ENCODE data around the gene ORAI2.
"Not testable (repeated sequence)": the region's sequence is repeated elsewhere in the genome, so short reads cannot be mapped to it uniquely, and the experiment has no call there.

ORAI2 gene

DNA sequence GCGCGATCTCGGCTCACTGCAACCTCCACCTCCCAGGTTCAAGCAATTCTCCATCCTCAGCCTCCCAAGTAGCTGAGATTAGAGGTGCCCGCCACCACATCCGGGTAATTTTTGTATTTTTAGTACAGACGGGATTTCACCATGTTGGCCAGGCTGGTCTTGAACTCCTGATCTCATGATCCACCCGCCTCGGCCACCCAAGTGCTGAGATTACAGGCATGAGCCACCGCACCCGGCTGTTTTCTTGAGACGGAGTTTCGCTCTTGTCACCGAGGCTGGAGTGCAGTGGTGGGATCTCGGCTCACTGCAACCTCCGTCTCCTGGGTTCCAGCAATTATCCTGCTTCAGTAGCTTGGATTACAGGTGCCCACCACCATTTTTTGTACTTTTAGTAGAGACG, 64.9 kb downstream of the ORAI2 start:
- not testable (repeated sequence) for DNase-seq (ENCODE audit: low read depth in 2 of 2)

DNA sequence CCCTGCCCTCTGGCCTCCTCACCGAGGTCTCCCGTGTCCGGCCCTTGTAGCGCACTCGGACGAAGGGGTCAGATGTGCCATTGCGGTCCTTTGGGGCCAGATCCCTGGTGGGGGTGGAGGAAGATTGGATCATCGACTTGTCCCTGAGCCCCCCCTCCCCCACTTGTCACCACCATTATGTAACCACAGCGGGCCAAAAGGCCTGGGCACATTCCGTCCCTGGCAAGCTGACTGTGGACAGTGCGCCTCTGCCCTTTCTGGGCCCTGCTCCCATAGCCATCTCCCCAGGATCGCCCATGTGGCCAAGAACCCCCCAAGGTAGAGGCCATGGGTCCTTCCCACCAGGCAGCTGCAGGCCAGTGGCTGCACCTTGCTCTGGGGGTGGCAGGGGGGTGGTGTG, 69.8 kb downstream of the ORAI2 start:
- DNase-seq (ENCODE audit: low read depth in 2 of 2): not testable (repeated sequence)

DNA sequence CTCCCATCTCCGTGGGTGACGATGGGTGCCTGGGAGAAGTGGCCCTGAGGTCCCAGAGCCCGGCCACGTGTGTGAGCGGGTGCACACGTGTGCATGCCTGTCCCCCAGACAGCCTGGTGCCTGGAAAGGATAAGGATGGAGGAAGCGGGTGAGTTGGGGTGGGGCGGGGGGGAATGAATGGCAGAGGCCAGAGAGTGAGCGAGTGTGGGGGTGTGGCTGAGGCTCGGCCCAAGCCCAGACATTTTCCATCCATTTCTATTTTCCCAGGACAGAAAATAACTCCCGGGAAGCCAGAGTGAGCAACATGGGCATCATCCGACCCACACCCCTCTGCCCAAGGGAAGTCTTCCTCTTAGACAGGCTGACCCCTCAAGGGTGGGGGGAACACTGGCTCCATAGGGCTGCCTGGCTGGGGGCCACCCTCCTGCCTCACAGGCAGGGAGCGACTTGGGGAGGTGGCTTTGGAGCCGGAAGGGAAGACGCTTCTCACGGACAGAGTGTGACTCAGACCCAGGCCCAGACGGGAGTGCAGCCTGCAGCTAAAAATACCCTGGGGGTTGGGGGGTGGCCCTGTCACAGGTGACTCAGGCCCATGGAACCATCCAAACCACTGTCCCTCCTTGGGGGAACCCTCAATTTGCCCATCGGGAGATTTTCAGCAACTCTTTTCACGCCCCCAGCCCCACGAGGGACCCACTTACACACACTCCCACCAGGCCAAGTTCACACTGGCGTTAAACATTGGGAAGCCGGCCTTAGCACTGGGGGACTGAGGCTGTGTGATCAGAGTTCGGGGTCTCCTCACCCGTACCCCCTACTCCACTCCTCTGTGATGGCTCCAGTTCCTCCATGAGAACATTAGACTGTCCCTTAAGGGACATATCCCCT, 72.2 kb downstream of the ORAI2 start:
- DNase-seq (ENCODE audit: low read depth in 2 of 2): not testable (repeated sequence)
